Stimulated activated effector memory CD8-positive, alpha-beta T cell treated with anti-CD3 and anti-CD28 coated beads, Interleukin-12 subunit alpha, Interleukin-12 subunit beta, amount 100 ng/mL, for 72 hours (primary cell): Measurements from ENCODE around the gene CCDC54.

Source experiments
- ATAC-seq: fragments of 150-1000 bp; cut with Tn5 transposase; 2 replicates; pipeline ENCODE4 v1.10.0; 2021
- DNase-seq, 2 donors: peaks; one replicate each; pipeline ENCODE4 v3.0.0; 2021 to 2022; ENCODE audit warnings: low spot score in 2 of 2
- H3K27ac Mint-ChIP-seq: one replicate; pipeline ENCODE4 v1.8.0; 2022; ENCODE audit warnings: mild to moderate bottlenecking, mixed read lengths
- H3K36me3 Mint-ChIP-seq: one replicate; pipeline ENCODE4 v1.8.0; 2022; ENCODE audit warnings: mild to moderate bottlenecking, mixed read lengths
- H3K4me1 Mint-ChIP-seq: one replicate; pipeline ENCODE4 v1.8.0; 2022; ENCODE audit warnings: mixed read lengths
- H3K4me3 Mint-ChIP-seq: one replicate; pipeline ENCODE4 v1.8.0; 2022; ENCODE audit warnings: mild to moderate bottlenecking, mixed read lengths
- H3K9me3 Mint-ChIP-seq: one replicate; pipeline ENCODE4 v1.8.0; 2022; ENCODE audit warnings: mixed read lengths

CCDC54 gene

DNA sequence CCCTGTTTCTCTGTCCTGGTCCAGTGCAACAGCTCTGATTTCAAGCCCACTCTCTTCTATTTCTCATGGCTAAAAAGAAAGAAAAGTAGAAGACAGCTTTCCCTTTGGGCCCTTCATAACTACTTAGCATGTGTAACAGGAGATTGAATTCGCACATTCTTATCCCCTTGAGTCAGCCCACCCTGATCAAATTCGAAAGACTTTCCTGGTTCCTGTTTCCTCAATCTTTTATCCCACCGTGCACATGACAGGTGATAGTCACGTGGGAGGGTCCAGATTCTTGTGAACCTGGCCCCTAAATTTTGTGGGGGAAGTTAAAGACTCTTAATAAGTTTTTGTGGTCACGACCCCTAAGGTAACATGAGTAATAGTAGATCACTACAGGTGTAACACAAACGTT, 4.7 kb upstream of the CCDC54 start:
- H3K4me3 Mint-ChIP-seq = no peak overlapping the region
- H3K36me3 Mint-ChIP-seq = no peaks in the 10 kb centered on the region

DNA sequence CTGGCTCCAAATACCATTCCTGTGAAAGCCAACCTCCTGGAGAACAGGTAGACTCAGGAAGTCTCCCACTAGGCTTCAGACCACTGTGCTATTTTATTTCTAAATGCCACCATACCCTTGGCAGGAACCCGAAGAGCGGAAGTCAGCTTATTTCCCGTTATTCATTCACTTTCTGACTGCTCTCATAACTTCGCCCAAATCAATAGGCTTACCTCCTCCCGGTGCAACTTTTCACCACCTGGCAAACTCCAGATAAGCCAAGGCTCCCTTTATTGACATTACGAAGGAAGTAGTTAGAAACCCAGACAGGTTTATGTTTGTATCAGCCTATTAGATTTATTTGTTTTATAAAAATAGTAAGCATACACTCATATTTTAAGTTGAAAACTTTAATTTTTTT, 3.3 kb upstream of the CCDC54 start:
- DNase-seq (no peak), ATAC-seq (no peak)

More for the DNA sequence above, 4.7 kb upstream of the CCDC54 start:
- no peaks in the 10 kb centered on the region for H3K4me1 Mint-ChIP-seq
- no peak for DNase-seq
- H3K27ac Mint-ChIP-seq = no peak overlapping the region
- H3K9me3 Mint-ChIP-seq = no peaks in the 10 kb centered on the region
- ATAC-seq = no peak

DNA sequence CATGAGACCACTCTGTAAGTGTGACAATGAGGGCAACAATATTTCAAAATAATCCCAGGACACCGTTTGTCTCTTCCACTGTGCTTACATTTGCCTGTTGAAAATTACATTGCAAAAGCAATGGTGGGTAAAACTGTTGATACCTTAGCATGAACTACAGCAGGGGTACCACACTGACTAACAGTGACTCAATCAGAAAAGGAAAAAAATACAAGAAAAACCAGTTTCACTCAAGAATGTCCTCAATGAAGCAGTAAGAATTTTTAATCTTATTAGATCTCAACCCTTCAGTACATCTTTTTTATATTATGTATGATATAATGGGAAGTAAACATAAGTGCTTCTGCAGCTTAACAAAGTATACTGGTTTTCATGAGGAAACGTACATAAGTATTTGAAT, 1.6 kb upstream of the CCDC54 start:
- H3K27ac Mint-ChIP-seq = no peak overlapping the region
- ATAC-seq = no peak

More for the DNA sequence above, 3.3 kb upstream of the CCDC54 start:
- Mint-ChIP-seq H3K27ac (no peak overlapping the region), H3K4me1 (no peaks in the 10 kb centered on the region), H3K4me3 (no peak overlapping the region), H3K36me3 (no peaks in the 10 kb centered on the region), H3K9me3 (no peaks in the 10 kb centered on the region)

DNA sequence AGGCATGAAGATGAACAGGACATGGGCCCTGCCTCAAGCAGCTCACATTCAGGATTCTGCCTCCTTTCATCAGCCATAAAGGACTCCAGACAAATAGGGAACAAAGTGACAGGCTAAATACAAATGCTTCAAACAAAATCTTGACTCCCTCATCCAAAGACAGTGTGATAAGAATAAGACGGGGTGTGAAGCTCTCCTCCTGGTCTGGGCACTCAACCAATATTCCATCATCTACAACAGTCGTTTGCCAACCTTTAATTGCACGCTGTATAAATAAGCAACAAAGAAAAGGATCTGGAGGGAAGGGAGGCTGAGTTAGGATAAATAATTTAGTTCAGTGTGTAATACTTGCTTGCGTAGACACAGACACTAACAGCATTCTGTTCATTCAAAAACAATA, 5.4 kb downstream of the CCDC54 start:
- ATAC-seq = no peak
- Mint-ChIP-seq H3K27ac (no peak overlapping the region), H3K4me3 (no peak overlapping the region), H3K9me3 (no peaks in the 10 kb centered on the region), H3K36me3 (no peaks in the 10 kb centered on the region), H3K4me1 (no peaks in the 10 kb centered on the region)
- no peak for DNase-seq

More for the DNA sequence above, 1.6 kb upstream of the CCDC54 start:
- no peak for DNase-seq
- H3K9me3 Mint-ChIP-seq = no peaks in the 10 kb centered on the region
- H3K4me1 Mint-ChIP-seq = no peaks in the 10 kb centered on the region
- H3K4me3 Mint-ChIP-seq = no peak overlapping the region
- H3K36me3 Mint-ChIP-seq = no peaks in the 10 kb centered on the region

DNA sequence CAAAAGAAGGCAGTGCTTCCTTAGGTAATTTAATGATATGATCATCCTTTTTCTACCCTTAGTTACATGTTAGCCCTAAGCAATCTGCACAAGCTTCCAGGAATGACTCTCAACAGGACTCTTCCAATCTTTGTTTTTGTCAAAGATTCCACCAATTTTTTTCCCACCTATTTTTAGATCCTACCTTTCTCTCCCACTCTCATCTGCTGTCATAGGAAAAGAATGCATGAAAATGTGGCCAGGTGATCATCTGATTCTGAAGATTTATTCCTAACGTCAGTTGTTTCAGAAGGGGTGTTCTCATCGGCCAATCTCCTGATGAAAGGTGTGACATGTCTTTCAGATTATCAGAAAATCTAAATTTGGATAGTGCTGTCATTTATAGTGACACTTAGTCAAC, 7.2 kb downstream of the CCDC54 start:
- H3K36me3 Mint-ChIP-seq = no peaks in the 10 kb centered on the region
- H3K4me1 Mint-ChIP-seq = no peaks in the 10 kb centered on the region
- DNase-seq (no peak), ATAC-seq (no peak)
- H3K9me3 Mint-ChIP-seq = no peaks in the 10 kb centered on the region
- no peak overlapping the region for H3K27ac Mint-ChIP-seq
- no peak overlapping the region for H3K4me3 Mint-ChIP-seq

DNA sequence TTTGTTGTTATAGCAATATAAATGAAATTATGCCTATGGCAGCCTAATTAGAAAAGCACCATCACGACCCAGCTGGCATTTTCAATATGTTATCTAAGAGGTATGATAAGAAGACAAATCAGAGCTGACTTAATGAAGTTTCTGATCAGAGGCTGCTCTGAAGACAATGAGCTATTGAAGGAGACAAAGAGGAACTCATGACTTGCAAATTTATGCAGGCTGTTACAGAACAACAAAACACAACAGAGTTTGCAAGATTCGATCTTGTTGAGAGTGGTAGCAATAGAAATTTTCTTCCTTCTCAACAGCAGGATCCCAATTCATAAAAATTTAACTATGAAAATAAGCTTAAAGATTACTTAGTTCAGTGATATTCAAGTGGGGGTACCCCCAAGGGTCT, 7.7 kb downstream of the CCDC54 start:
- Mint-ChIP-seq H3K4me1 (no peaks in the 10 kb centered on the region), H3K27ac (no peak overlapping the region), H3K36me3 (no peaks in the 10 kb centered on the region), H3K4me3 (no peak overlapping the region), H3K9me3 (no peaks in the 10 kb centered on the region)
- no peak for ATAC-seq
- DNase-seq = no peak

DNA sequence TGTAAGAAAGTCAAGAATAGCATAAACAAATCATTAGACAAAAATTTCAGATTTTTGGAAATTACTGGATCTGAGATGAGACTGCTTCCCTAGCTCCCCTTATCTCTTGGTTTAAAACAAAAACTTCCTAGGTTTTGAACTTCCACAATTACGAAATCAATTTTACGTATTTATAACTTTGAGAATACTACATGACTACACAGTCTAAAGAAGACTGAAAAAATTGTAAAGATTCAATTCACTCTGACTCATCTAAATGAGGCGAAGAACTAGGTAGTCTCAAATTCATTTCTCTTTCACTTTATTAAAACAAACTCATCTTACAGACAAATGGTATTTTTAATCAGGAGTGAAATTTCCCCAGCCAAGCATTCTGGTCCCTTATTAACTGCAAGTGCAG, 10.3 kb downstream of the CCDC54 start:
- DNase-seq = no peak

DNA sequence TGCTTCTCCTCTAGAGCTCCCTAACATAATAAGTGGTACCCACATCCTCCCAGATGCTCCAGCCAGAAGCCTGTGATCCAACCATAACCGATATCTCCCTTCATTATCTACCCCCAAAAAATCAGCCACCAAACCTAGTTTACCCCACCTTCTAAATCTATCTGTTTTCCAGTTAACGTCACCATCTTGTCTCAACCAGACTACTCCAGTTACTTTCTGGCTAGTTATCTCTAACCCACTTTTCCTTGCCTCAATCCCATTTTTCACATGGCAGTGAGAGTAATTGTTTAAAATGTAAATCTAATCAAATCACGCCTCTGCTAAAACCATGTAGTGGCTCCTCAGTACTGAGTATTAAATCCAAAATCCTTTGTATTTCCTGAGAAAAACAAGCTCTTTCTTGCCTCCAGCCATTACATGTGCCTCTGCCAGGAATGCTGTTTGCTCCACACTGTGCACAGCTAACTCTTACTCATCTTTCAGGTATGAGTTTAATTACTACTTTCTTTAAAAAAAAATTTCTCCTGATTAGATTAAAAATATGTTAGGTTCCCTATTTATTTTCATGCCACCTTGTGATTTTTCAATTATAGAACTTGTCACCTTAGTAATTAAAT, 15.4 kb downstream of the CCDC54 start:
- no peak for DNase-seq
- no peaks in the 10 kb centered on the region for H3K4me1 Mint-ChIP-seq
- no peak for ATAC-seq
- H3K9me3 Mint-ChIP-seq = no peaks in the 10 kb centered on the region
- no peaks in the 10 kb centered on the region for H3K36me3 Mint-ChIP-seq
- no peak overlapping the region for H3K27ac Mint-ChIP-seq
- H3K4me3 Mint-ChIP-seq = no peak overlapping the region

More for the DNA sequence above, 10.3 kb downstream of the CCDC54 start:
- Mint-ChIP-seq H3K36me3 (no peaks in the 10 kb centered on the region), H3K27ac (no peak overlapping the region), H3K9me3 (no peaks in the 10 kb centered on the region), H3K4me1 (no peaks in the 10 kb centered on the region), H3K4me3 (no peak overlapping the region)
- no peak for ATAC-seq

DNA sequence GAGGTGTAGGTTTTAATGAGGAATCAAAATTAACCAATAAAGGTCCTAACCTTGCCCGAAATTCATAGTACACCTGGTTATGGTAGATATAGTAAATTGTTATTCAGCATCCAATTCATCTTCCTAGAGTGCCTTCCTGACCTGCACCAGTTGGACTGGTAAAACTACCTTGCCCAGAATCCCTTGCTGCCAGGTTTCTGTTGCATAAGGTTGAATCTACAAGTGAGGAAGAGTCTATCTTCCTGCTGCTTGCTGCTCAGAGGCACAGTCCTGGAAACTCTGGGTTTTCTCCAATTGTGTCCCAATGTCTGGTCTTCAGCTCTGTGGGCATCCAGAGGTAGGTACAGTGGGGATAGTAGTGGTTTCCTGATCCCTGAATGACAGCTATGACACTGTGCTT, 17.3 kb downstream of the CCDC54 start:
- H3K27ac Mint-ChIP-seq = no peak overlapping the region

DNA sequence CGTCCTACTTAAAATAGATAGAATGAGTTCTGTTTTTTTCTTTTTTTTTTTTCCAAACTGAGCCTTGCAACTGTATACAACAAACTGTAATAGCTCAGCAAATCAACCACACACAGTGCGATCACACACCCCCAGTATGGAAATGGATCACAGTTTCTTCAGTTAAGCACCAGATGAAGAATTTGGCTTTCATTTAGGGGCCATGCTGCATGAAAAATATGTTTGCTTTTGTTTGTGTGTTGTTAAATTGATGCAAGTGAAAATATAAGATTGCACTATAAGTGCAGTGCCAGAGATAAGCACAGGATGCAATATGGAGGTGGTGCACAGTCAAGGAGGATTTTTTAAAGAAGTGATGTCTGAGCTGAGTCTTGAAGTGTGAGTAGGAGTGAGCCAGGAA, 17.8 kb downstream of the CCDC54 start:
- no peak overlapping the region for H3K27ac Mint-ChIP-seq
- no peaks in the 10 kb centered on the region for H3K9me3 Mint-ChIP-seq
- H3K36me3 Mint-ChIP-seq = no peaks in the 10 kb centered on the region
- no peak overlapping the region for H3K4me3 Mint-ChIP-seq
- H3K4me1 Mint-ChIP-seq = no peaks in the 10 kb centered on the region
- ATAC-seq = no peak
- no peak for DNase-seq

More for the DNA sequence above, 17.3 kb downstream of the CCDC54 start:
- DNase-seq (no peak), ATAC-seq (no peak)
- H3K9me3 Mint-ChIP-seq = no peaks in the 10 kb centered on the region
- no peak overlapping the region for H3K4me3 Mint-ChIP-seq
- no peaks in the 10 kb centered on the region for H3K4me1 Mint-ChIP-seq
- H3K36me3 Mint-ChIP-seq = no peaks in the 10 kb centered on the region

DNA sequence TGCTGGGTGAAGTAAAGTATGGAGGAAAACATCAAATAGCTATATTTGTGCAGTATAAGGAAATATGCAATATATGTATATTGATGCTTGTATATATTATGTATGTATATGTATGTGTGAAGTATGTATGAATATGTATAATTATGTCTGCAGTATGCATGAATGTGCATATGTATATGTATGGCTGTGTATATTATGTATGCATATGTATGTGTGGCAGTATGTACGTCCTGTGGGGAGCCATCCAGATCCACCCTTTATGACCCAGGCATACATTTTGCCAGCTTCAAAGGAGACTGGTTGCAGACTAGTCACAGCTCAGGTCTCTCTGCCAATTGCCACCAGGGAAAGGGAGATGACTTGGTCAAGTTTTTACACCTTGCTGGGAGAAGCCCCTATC, 24.1 kb downstream of the CCDC54 start:
- Mint-ChIP-seq H3K36me3 (no peaks in the 10 kb centered on the region), H3K4me1 (no peaks in the 10 kb centered on the region), H3K4me3 (no peak overlapping the region), H3K27ac (no peak overlapping the region), H3K9me3 (no peaks in the 10 kb centered on the region)
- DNase-seq (no peak), ATAC-seq (no peak)

DNA sequence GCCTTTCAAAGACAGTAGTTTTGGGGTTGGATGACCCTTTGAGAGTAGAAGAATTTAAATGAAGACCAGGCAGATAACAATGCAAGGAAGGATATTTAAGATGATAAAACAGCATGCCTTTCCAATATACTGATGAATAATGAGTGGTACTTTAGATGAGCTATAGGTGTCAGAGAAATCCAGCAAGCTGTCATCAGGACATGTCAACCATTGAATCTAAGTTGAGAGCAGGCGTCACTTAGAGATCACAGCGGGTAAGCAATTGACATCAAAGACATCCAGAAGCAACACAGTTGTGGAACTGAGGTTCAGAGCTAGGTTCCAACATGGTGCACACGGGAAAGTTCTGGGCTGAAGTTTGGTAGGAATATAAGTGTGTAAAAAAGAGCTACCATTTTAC, 25.0 kb downstream of the CCDC54 start:
- Mint-ChIP-seq H3K4me1 (no peaks in the 10 kb centered on the region), H3K36me3 (no peaks in the 10 kb centered on the region), H3K27ac (no peak overlapping the region), H3K4me3 (no peak overlapping the region), H3K9me3 (no peaks in the 10 kb centered on the region)
- ATAC-seq (no peak), DNase-seq (no peak)

DNA sequence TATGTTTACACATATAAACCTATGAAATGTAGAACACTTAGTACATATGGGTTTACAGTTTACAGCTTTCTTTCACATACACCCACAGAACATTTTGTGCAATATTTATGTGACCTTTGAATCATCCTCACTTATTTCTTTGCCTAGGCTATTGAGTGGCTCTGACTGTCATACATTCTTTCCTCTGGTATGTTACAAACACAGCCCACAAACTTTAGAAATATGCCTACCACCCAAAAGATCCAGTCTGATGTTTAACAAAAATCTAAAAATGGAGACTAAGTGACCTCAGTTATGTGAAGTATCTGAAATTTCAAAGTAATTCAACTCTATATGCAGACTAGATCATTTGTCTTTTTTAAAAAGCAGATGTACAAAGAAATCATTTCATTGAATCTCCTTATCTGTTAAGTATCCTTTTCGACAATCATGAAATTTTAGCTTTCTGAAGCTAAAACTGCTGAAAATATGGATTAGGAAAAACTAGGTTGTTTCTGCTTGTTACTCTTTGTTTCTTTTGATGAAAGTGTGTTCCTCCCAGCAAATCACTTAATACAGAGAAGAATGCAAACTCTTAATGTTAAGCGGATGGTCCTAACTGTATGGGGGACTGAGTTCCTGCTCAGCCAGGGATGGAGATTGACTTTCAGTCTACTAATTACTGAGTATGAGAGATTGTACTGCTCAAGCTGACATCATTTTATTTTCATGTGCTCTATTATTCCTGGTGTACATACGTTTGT, 27.7 kb downstream of the CCDC54 start:
- no peak overlapping the region for H3K4me3 Mint-ChIP-seq

DNA sequence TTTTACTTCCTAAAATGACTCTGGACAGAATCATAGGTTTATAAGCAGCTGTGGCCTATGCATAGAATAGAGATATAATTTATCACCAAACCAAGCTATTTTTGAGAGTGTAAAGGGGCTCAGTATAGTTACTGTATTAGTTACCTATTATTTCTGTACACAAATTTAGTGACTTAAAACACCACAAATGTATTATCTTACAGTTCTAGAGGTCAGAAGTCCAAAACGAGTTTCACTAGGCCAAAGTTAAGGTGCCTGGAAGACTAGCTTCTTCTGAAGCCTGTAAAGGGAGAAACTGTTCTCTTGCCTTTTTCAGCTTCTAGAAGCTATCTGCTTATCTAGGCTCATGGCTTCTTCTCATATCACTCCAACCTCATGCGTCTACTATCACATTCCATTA, 30.1 kb downstream of the CCDC54 start:
- Mint-ChIP-seq H3K9me3 (peaks cover 8% of the 10 kb centered on the region), H3K4me1 (no peaks in the 10 kb centered on the region), H3K27ac (no peak overlapping the region), H3K4me3 (no peak overlapping the region), H3K36me3 (no peaks in the 10 kb centered on the region)
- ATAC-seq (no peak), DNase-seq (no peak)

More for the DNA sequence above, 27.7 kb downstream of the CCDC54 start:
- H3K27ac Mint-ChIP-seq = no peak overlapping the region
- DNase-seq = no peak
- ATAC-seq = no peak
- H3K9me3 Mint-ChIP-seq = peaks cover 8% of the 10 kb centered on the region
- H3K36me3 Mint-ChIP-seq = no peaks in the 10 kb centered on the region
- no peaks in the 10 kb centered on the region for H3K4me1 Mint-ChIP-seq

DNA sequence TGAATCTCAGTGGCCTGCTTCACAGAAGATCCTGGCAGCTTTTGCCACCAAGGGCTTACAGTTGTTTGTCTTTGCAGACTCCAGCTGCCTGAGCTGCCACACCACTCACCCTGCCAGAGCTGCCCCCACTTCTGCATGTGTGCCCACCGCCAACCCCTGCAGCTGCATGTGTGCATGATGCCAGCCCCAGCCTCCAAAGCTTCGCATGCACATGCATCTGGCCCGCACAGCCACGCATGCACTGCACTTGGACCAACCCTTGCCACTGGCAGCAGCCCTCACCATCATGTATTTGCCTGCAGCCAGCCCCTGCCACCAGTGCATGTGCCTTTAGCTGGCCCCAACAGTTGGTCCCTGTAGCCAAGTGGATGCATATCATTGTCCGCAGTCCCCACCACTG, 31.3 kb downstream of the CCDC54 start:
- Mint-ChIP-seq H3K36me3 (no peaks in the 10 kb centered on the region), H3K9me3 (peaks cover 8% of the 10 kb centered on the region), H3K27ac (no peak overlapping the region), H3K4me1 (no peaks in the 10 kb centered on the region), H3K4me3 (no peak overlapping the region)
- no peak for DNase-seq
- ATAC-seq = no peak

DNA sequence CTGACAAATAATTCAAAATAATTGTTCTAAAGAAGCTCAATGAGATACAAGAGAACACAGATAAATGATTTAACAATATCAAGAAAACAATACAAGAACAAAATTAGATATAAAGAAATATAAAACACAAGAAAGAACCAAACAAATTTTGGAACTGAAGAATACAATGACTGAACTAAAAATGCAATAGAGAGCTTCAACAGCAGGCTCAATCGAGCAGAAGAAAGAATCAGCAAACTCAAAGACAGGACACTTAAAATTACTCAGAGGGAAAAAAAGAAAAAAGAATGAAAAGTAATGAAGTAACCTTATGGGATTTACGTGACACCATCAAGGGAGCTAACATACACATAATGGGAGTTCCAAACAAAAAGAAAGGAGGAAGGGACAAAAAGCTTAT, 32.1 kb downstream of the CCDC54 start:
- DNase-seq (no peak), ATAC-seq (no peak)
- Mint-ChIP-seq H3K4me3 (no peak overlapping the region), H3K9me3 (peaks cover 8% of the 10 kb centered on the region), H3K4me1 (no peaks in the 10 kb centered on the region), H3K36me3 (no peaks in the 10 kb centered on the region), H3K27ac (no peak overlapping the region)
